SK-N-MC (cell line): ENCODE data around the gene DDX42.

Experiments
- EZH2 ChIP-seq: fragments of 200-600 bp; sonication (generic); IDR thresholded peaks from one replicate; pipeline ENCODE4 v1.6.1; 2017; ENCODE audit warnings: antibody characterized with exemption
- FOXP2 ChIP-seq: optimal IDR thresholded peaks from 2 replicates; pipeline ENCODE3; 2011; ENCODE audit warnings: mild to moderate bottlenecking, moderate library complexity; ENCODE audit not compliant: insufficient read depth; ENCODE audit errors: extremely low read length, control extremely low read depth
- POLR2AphosphoS5 ChIP-seq: IDR thresholded peaks from 2 replicates; pipeline ENCODE4 v1.6.1; 2012; ENCODE audit warnings: mild to moderate bottlenecking, low read depth, low read length, borderline replicate concordance

- TF ChIP-seq POLR2AphosphoS5 = no peak
- no peak for TF ChIP-seq EZH2
- no peak for TF ChIP-seq FOXP2
Measured at GRCh38 chr17:63822537-63822936, 48.6 kb downstream of the DDX42 start.
